PFSK-1 (cell line): ENCODE results near the gene EFNA5.

Experiments
- FOXP2 ChIP-seq: optimal IDR thresholded peaks from 2 replicates; pipeline ENCODE3; 2011; ENCODE audit warnings: borderline replicate concordance, control low read depth, inconsistent platforms; ENCODE audit not compliant: insufficient read depth; ENCODE audit errors: extremely low read length, extremely low read depth
- POLR2AphosphoS5 ChIP-seq: IDR thresholded peaks from 2 replicates; pipeline ENCODE4 v1.6.1; 2012; ENCODE audit warnings: low read depth, mild to moderate bottlenecking, control low read depth, low read length, moderate library complexity
- SIN3A ChIP-seq: IDR thresholded peaks from 2 replicates; pipeline ENCODE4 v1.6.1; 2012; ENCODE audit warnings: mild to moderate bottlenecking, low read length, moderate library complexity, borderline replicate concordance; ENCODE audit not compliant: insufficient read depth
- TAF1 ChIP-seq: IDR thresholded peaks from 2 replicates; pipeline ENCODE4 v1.6.1; 2012; ENCODE audit warnings: low read length, control low read depth, borderline replicate concordance; ENCODE audit not compliant: insufficient read depth

GRCh38 chr5:107669096-107670031 lies 1.4 kb downstream of the EFNA5 start:
- TF ChIP-seq POLR2AphosphoS5 (no peak), TAF1 (no peak), FOXP2 (no peak), SIN3A (no peak; the same call in 1 of the 2 replicates)
